Transverse colon (tissue), 4 donors: ENCODE data around the gene SAPCD2. TPM values are rescaled to one million over a fixed set of nuclear protein-coding genes. Genes with fewer than 3 reads are reported as not detected.
"Not testable (repeated sequence)": the region's sequence is repeated elsewhere in the genome, so short reads cannot be mapped to it uniquely, and the experiment has no call there.

Experiments
- DNase-seq: peaks from one replicate; pipeline ENCODE4 v3.0.0-alpha.2; 2019
- H3K27ac ChIP-seq, 4 donors: fragments of 200-600 bp; sonication (generic); 2 replicates each; pipeline ENCODE4 v1.5.1; 2016 to 2018; ENCODE audit warnings: inconsistent platforms in 4 of 4
- H3K27me3 ChIP-seq: fragments of 200-600 bp; sonication (generic); 2 replicates; pipeline ENCODE4 v1.5.1; 2017; ENCODE audit warnings: inconsistent platforms
- H3K36me3 ChIP-seq, 4 donors: fragments of 200-600 bp; sonication (generic); 2 replicates each; pipeline ENCODE4 v1.5.1; 2017 to 2019; ENCODE audit warnings: inconsistent platforms in 4 of 4
- H3K4me1 ChIP-seq, 4 donors: fragments of 200-600 bp; sonication (generic); 2 replicates each; pipeline ENCODE4 v1.5.1; 2017 to 2020; ENCODE audit warnings: inconsistent platforms in 4 of 4
- H3K4me3 ChIP-seq, 4 donors: fragments of 200-600 bp; sonication (generic); 1 replicate in 1 of 4; 2 replicates in 3 of 4; pipeline versions ENCODE4 v1.5.1 to v1.6.1; 2017 to 2019; ENCODE audit warnings: inconsistent platforms in 4 of 4
- H3K9me3 ChIP-seq, 2 donors: fragments of 200-600 bp; sonication (generic); 2 replicates each; pipeline ENCODE4 v1.5.1; 2017 to 2019; ENCODE audit warnings: inconsistent platforms in 2 of 2
- EP300 ChIP-seq: sonication (generic); formaldehyde crosslinking; IDR thresholded peaks from one replicate; pipeline ENCODE4 v1.6.1; 2017; ENCODE audit warnings: antibody characterized with exemption, low read depth
- POLR2A ChIP-seq: fragments of 450-650 bp; IDR thresholded peaks from one replicate; pipeline ENCODE4 v1.6.1; 2016; ENCODE audit warnings: antibody characterized with exemption, mild to moderate bottlenecking, moderate library complexity
- POLR2AphosphoS5 ChIP-seq, 3 donors: sonication (generic); formaldehyde crosslinking; IDR thresholded peaks; one replicate each; pipeline ENCODE4 v1.6.1; 2016; ENCODE audit warnings: antibody characterized with exemption in 3 of 3
- WGBS, 2 donors: methylation state at CpG; one replicate each; pipeline ENCODE4 v1.1.5; 2018; ENCODE audit warnings: low coverage in 1 of 2; 5-methylcytosine and 5-hydroxymethylcytosine counted together
- in situ Hi-C, 4 donors: fragments of 200-750 bp; cut with MboI; loops; one replicate each; pipeline versions ENCODE4 v1.15.0 to v1.15.1; 2017; ENCODE audit warnings: low sequenced_read_pairs in 3 of 4, low pct_ligation_motif_present in 1 of 4, low pct_unique_long_range_greater_than_20kb in 1 of 4
- intact Hi-C: fragments of 100-400 bp; cut with DNase I; formaldehyde crosslinking; loops from one replicate; pipeline ENCODE4 v1.15.1; 2023; ENCODE audit warnings: low total_unique reads
- total RNA-seq, 4 donors: library from RNA; depleted of rRNA; stranded (reverse); fragments of >200 nt; gene quantifications; one replicate each; pipeline ENCODE4 v1.1.0, GENCODE V29; 2016
- TF ChIP-seq, protein P1 (sequence below), 5 experiments: fragments of 200-600 bp in 3 of 5; fragments of 450-650 bp in 2 of 5; sonication (generic) in 3 of 5; IDR thresholded peaks; 1 replicate in 2 of 5; 2 replicates in 3 of 5; pipeline ENCODE4 v1.5.1; 2016 to 2017; ENCODE audit warnings: antibody characterized with exemption in 5 of 5, inconsistent platforms in 3 of 5, mild to moderate bottlenecking in 2 of 5, moderate library complexity in 1 of 5

The SAPCD2 gene, protein sequence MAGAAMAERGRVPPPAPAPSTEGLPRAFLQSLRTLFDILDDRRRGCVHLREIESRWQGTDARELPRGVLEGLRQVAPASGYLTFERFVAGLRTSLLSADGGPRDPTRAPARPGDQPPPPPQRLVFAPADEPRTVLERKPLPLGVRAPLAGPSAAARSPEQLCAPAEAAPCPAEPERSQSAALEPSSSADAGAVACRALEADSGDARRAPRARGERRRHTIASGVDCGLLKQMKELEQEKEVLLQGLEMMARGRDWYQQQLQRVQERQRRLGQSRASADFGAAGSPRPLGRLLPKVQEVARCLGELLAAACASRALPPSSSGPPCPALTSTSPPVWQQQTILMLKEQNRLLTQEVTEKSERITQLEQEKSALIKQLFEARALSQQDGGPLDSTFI
- 10 to 100 TPM in 1 of 4 donors, 1 to 10 TPM in 2, under 1 TPM in 1; 0.37 to 37.2 (median 3.3) TPM for total RNA-seq

- WGBS, 2 donors: 1% methylated on average over 64 of the region's 74 CpGs; no CpG with 5 or more reads in 1 of the 2 donors
- Histone ChIP-seq H3K4me3 (peak within 1 kb of the TSS in 3 of 4 donors; percentile 42 to 57 (median 49)), H3K9me3 (no peaks in the 10 kb centered on the region), H3K36me3 (no peaks in the 10 kb centered on the region), H3K27ac (peak within 1 kb of the TSS; percentile 69 to 84 (median 77)), H3K4me1 (peaks cover 4 to 26% (median 23%) of the 10 kb centered on the region in 4 donors), H3K27me3 (peaks cover 14% of the 10 kb centered on the region)
- in situ Hi-C loops: no loop called here
- no peak for TF ChIP-seq EP300
- TF ChIP-seq, protein P1, sequence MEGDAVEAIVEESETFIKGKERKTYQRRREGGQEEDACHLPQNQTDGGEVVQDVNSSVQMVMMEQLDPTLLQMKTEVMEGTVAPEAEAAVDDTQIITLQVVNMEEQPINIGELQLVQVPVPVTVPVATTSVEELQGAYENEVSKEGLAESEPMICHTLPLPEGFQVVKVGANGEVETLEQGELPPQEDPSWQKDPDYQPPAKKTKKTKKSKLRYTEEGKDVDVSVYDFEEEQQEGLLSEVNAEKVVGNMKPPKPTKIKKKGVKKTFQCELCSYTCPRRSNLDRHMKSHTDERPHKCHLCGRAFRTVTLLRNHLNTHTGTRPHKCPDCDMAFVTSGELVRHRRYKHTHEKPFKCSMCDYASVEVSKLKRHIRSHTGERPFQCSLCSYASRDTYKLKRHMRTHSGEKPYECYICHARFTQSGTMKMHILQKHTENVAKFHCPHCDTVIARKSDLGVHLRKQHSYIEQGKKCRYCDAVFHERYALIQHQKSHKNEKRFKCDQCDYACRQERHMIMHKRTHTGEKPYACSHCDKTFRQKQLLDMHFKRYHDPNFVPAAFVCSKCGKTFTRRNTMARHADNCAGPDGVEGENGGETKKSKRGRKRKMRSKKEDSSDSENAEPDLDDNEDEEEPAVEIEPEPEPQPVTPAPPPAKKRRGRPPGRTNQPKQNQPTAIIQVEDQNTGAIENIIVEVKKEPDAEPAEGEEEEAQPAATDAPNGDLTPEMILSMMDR (IDR thresholded peaks at IDR 0.05): no peak
- TF ChIP-seq POLR2A: no peak
- peak in 1 of 3 donors; percentile 22 for TF ChIP-seq POLR2AphosphoS5 (IDR thresholded peaks at IDR 0.05)
- DNase-seq: peak; percentile 90
- intact Hi-C loops: no loop called here
These were observed at the start of gene SAPCD2 for GRCh38 chr9:137070201-137070905. SAPCD2 (minus strand) TSS chr9:137070557; CDS start chr9:137070460, 97 bp downstream.

GRCh38 chr9:137118092-137118603 is 47.8 kb upstream of the SAPCD2 start:
- intact Hi-C loops, H3K27ac ChIP-seq, DNase-seq, H3K9me3 ChIP-seq, H3K36me3 ChIP-seq, H3K4me3 ChIP-seq: not testable (repeated sequence)
- Histone ChIP-seq H3K27me3 (peaks cover 26% of the 10 kb centered on the region), H3K4me1 (peaks cover 0 to 18% (median 11%) of the 10 kb centered on the region in 4 donors)
- in situ Hi-C loops: loop anchor here in 1 of 4 donors (25.0 kb wide), 1 partner anchor 94 kb away; the partner anchor contains the start of genes NDOR1, RNF208, TMEM203 and TPRN
- WGBS, 2 donors: 24 to 75% methylated on average over 2 to 12 of the region's 12 CpGs

DNA sequence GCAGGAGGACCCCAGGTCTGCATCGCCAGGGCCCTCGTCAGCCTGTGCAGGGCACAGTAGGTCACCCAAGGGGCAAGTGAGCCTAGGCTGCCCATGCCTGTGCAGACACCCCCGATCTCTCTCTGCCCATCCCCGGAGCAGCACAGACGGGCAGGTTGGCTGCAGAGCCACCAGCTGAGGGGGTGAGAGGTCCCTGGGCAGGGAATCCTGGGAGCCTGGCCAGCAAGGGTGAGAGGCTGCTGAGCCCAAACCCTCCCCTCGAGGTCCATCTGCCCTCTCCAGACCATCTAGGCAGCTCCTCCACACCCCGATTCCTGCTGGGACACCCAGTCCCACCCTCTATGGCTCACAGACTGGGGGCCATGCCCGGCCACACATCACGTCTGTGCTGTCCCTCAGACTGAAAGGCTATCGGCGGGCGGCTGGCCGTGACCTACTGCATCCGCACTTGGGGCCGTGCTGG is 46.9 kb upstream of the SAPCD2 start:
- TF ChIP-seq EP300: no peak
- no peak for TF ChIP-seq POLR2AphosphoS5 (IDR thresholded peaks at IDR 0.05)
- TF ChIP-seq POLR2A: no peak
- TF ChIP-seq, protein P1 (IDR thresholded peaks at IDR 0.05): no peak
- no peaks in the 10 kb centered on the region for H3K9me3 ChIP-seq
- no peaks in the 10 kb centered on the region for H3K36me3 ChIP-seq
- in situ Hi-C loops: loop anchor here in 1 of 4 donors (25.0 kb wide), 1 partner anchor 95 kb away; the partner anchor contains the start of genes NDOR1, RNF208, TMEM203 and TPRN
- H3K27ac ChIP-seq: no peak overlapping the region
- H3K4me1 ChIP-seq: peaks cover 0 to 18% (median 11%) of the 10 kb centered on the region in 4 donors
- H3K4me3 ChIP-seq: no peak overlapping the region
- no peak for DNase-seq
- 81% methylated on average over 15 of the region's 15 CpGs; no CpG with 5 or more reads in 1 of the 2 donors for WGBS, 2 donors
- intact Hi-C loops: no loop called here
- H3K27me3 ChIP-seq: peaks cover 26% of the 10 kb centered on the region

DNA sequence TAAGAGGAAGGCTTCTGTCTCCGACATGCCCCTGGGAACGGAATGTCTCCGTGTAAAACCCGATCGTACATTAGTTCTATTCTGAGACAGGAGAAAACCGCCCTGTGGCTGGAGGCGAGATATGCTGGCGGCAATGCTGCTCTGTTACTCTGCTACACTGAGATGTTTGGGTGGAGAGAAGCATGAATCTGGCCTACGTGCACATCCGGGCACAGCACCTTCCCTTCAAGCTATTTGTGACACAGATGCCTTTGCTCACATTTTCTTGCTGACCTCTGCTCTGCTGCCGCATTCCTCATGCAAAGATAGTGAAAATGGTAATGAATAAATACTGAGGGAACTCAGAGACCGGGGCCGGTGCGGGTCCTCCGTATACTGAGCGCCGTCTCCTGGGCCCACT is 46.4 kb upstream of the SAPCD2 start:
- Histone ChIP-seq H3K27me3 (peaks cover 26% of the 10 kb centered on the region), H3K27ac (no peak overlapping the region), H3K4me1 (peaks cover 0 to 18% (median 11%) of the 10 kb centered on the region in 4 donors), H3K4me3 (no peak overlapping the region), H3K9me3 (no peaks in the 10 kb centered on the region), H3K36me3 (no peaks in the 10 kb centered on the region)
- in situ Hi-C loops: loop anchor here in 1 of 4 donors (25.0 kb wide), 1 partner anchor 96 kb away; the partner anchor contains the start of genes NDOR1, RNF208, TMEM203 and TPRN
- TF ChIP-seq, protein P1 (IDR thresholded peaks at IDR 0.05): no peak
- no peak for TF ChIP-seq POLR2AphosphoS5 (IDR thresholded peaks at IDR 0.05)
- TF ChIP-seq POLR2A: no peak
- intact Hi-C loops: no loop called here
- DNase-seq: no peak
- 78 to 88% methylated on average over 15 to 17 of the region's 17 CpGs for WGBS, 2 donors
